KMS-11 (cell line): ENCODE measurements around the gene NPB.

Experiments
- H2AFZ ChIP-seq: fragments of 200-600 bp; sonication (generic); 2 replicates; pipeline ENCODE4 v1.6.1; 2016; ENCODE audit warnings: antibody characterized with exemption, mixed run types, low read depth
- H3K27ac ChIP-seq: fragments of 200-600 bp; sonication (generic); 2 replicates; pipeline ENCODE4 v1.6.1; 2016; ENCODE audit warnings: mild to moderate bottlenecking, mixed run types
- H3K27me3 ChIP-seq: fragments of 200-600 bp; sonication (generic); 2 replicates; pipeline ENCODE4 v1.6.1; 2017; ENCODE audit warnings: mild to moderate bottlenecking, low read depth, mixed run types, moderate library complexity; ENCODE audit not compliant: insufficient read depth
- H3K36me3 ChIP-seq: fragments of 200-600 bp; sonication (generic); 2 replicates; pipeline ENCODE4 v1.6.1; 2017; ENCODE audit warnings: mild to moderate bottlenecking, mixed run types; ENCODE audit not compliant: insufficient read depth
- H3K4me1 ChIP-seq: fragments of 200-600 bp; sonication (generic); 2 replicates; pipeline ENCODE4 v1.6.1; 2016; ENCODE audit warnings: mild to moderate bottlenecking, low read depth, mixed run types; ENCODE audit not compliant: poor library complexity, severe bottlenecking
- H3K4me2 ChIP-seq: fragments of 200-600 bp; sonication (generic); 2 replicates; pipeline ENCODE4 v1.7.0; 2016; ENCODE audit warnings: mild to moderate bottlenecking, mixed run types
- H3K4me3 ChIP-seq: fragments of 200-600 bp; sonication (generic); IDR thresholded peaks from 2 replicates; pipeline ENCODE4 v1.6.1; 2017; ENCODE audit warnings: low read depth, low read length, mixed read lengths; ENCODE audit not compliant: insufficient read depth
- H3K79me2 ChIP-seq: fragments of 200-600 bp; sonication (generic); 2 replicates; pipeline ENCODE4 v1.6.1; 2016; ENCODE audit warnings: low read depth, mixed run types; ENCODE audit not compliant: insufficient read depth
- H3K9ac ChIP-seq: fragments of 200-600 bp; sonication (generic); 2 replicates; pipeline ENCODE4 v1.6.1; 2016; ENCODE audit warnings: mild to moderate bottlenecking, mixed run types
- H4K20me1 ChIP-seq: fragments of 200-600 bp; sonication (generic); 2 replicates; pipeline ENCODE4 v1.6.1; 2016; ENCODE audit warnings: mild to moderate bottlenecking, mixed run types; ENCODE audit not compliant: insufficient read depth
- TF ChIP-seq, protein P1 (sequence below): fragments of 200-600 bp; sonication (generic); conservative IDR thresholded peaks from 2 replicates; pipeline ENCODE4 v1.6.1; 2017; ENCODE audit warnings: low read depth, mild to moderate bottlenecking, antibody characterized with exemption, low read length, moderate library complexity, mixed read lengths

Gene NPB

GRCh38 chr17:81939218-81939617 is 37.2 kb downstream of the NPB start:
- Histone ChIP-seq H3K4me3 (no peak overlapping the region), H3K27ac (no peak overlapping the region), H4K20me1 (no peaks in the 10 kb centered on the region), H3K79me2 (peaks cover 14% of the 10 kb centered on the region; the same call in 1 of the 2 replicates), H3K36me3 (no peaks in the 10 kb centered on the region), H3K4me2 (no peak overlapping the region), H3K9ac (no peak overlapping the region), H2AFZ (no peak overlapping the region), H3K4me1 (peaks cover 18% of the 10 kb centered on the region), H3K27me3 (peaks cover 7% of the 10 kb centered on the region; the same call in 1 of the 2 replicates)
- TF ChIP-seq, protein P1, sequence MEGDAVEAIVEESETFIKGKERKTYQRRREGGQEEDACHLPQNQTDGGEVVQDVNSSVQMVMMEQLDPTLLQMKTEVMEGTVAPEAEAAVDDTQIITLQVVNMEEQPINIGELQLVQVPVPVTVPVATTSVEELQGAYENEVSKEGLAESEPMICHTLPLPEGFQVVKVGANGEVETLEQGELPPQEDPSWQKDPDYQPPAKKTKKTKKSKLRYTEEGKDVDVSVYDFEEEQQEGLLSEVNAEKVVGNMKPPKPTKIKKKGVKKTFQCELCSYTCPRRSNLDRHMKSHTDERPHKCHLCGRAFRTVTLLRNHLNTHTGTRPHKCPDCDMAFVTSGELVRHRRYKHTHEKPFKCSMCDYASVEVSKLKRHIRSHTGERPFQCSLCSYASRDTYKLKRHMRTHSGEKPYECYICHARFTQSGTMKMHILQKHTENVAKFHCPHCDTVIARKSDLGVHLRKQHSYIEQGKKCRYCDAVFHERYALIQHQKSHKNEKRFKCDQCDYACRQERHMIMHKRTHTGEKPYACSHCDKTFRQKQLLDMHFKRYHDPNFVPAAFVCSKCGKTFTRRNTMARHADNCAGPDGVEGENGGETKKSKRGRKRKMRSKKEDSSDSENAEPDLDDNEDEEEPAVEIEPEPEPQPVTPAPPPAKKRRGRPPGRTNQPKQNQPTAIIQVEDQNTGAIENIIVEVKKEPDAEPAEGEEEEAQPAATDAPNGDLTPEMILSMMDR = no peak

- Histone ChIP-seq H3K27me3 (peaks cover 10% of the 10 kb centered on the region; the same call in 1 of the 2 replicates), H3K4me3 (no peak overlapping the region), H3K79me2 (peaks cover 14% of the 10 kb centered on the region; the same call in 1 of the 2 replicates), H4K20me1 (no peaks in the 10 kb centered on the region), H3K27ac (no peak overlapping the region), H3K9ac (no peak overlapping the region), H3K4me1 (peaks cover 18% of the 10 kb centered on the region), H3K4me2 (no peak overlapping the region), H3K36me3 (no peaks in the 10 kb centered on the region), H2AFZ (no peak overlapping the region)
- TF ChIP-seq, protein P1 = no peak
These were observed 37.9 kb downstream of the NPB start for GRCh38 chr17:81939881-81940385.

- H3K4me3 ChIP-seq = no peak overlapping the region
- H3K4me2 ChIP-seq = no peak overlapping the region
- no peak overlapping the region for H3K27ac ChIP-seq
- no peak overlapping the region for H2AFZ ChIP-seq
- peaks cover 18% of the 10 kb centered on the region for H3K4me1 ChIP-seq
- peaks cover 10% of the 10 kb centered on the region; the same call in 1 of the 2 replicates for H3K27me3 ChIP-seq
- H3K79me2 ChIP-seq = peaks cover 11% of the 10 kb centered on the region; the same call in 1 of the 2 replicates
- no peak overlapping the region for H3K9ac ChIP-seq
- H3K36me3 ChIP-seq = no peaks in the 10 kb centered on the region
- TF ChIP-seq, protein P1 = no peak
- no peaks in the 10 kb centered on the region for H4K20me1 ChIP-seq
These were observed 38.8 kb downstream of the NPB start for GRCh38 chr17:81940538-81941483.

DNA sequence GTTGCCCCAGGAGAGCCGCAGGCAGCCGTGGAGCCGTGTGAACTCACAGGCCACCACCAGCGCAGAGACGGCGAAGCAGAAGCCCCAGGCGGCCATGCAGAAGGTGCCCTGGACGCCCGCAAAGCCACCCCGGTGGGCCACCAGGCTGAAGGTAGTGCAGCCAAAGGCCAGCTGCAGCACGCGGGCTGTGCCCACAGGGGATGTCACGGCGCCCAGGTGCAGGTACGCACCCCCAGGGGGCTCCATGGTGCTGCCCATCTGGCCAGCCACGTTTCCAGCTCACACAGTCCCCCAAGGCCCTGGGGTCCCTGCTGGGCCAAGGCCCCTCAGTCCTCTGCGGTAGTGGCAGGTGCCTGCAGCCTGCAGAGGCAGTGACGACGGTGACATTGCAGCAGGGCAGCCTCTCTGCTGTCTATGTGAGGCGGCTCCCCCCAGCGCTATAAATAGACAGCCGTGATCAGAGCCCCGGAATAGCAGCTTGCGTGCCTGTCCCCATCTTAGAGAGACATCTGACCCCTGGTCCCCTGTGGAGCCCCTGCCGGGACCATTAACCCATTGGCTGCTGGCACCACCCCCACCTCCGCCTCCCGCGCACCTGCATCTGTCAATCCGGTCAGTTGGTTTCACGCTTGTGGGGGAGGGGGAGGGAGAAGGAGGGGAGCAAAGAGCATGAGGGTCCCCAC is 39.6 kb downstream of the NPB start:
- Histone ChIP-seq H3K4me2 (peak overlapping the region; percentile 68; the same call in 1 of the 2 replicates), H3K4me1 (peaks cover 18% of the 10 kb centered on the region), H2AFZ (peak overlapping the region; percentile 48), H3K36me3 (no peaks in the 10 kb centered on the region), H4K20me1 (no peaks in the 10 kb centered on the region), H3K27me3 (peaks cover 10% of the 10 kb centered on the region; the same call in 1 of the 2 replicates), H3K27ac (no peak overlapping the region), H3K79me2 (peaks cover 3% of the 10 kb centered on the region; the same call in 1 of the 2 replicates), H3K4me3 (no peak overlapping the region), H3K9ac (0 out of 2 replicates have a peak overlapping the region, but pooled peaks have one; percentile 3)
- TF ChIP-seq, protein P1 = no peak
